NCI-H1105 treated with DMSO at 0.1 percent for 48 hours (cell line): Measurements from ENCODE around the gene BAG2.

ENCODE experiments used
- DNase-seq: peaks from one replicate; lab custom pipeline; 2025; lab: John Stamatoyannopoulos, UW

The BAG2 gene

GRCh38 chr6:57172136-57173055 lies at the start of gene BAG2:
Gene BAG2, plus strand, starts transcription at chr6:57172326. Its CDS starts 372 bp downstream, at chr6:57172698.
- DNase-seq: peak; percentile 85

- no peak for DNase-seq
These were observed 49.0 kb upstream of the BAG2 start for GRCh38 chr6:57123111-57123510.

- no peak for DNase-seq
These were observed 44.4 kb upstream of the BAG2 start for GRCh38 chr6:57127763-57128162.

- DNase-seq: no peak
These were observed 41.4 kb upstream of the BAG2 start for GRCh38 chr6:57130661-57131177.

- DNase-seq: no peak
These were observed 37.2 kb upstream of the BAG2 start for GRCh38 chr6:57134954-57135353.

GRCh38 chr6:57135885-57136284 lies 36.2 kb upstream of the BAG2 start:
- no peak for DNase-seq

- DNase-seq: no peak
These were observed 34.8 kb upstream of the BAG2 start for GRCh38 chr6:57137350-57137749.

GRCh38 chr6:57138026-57138425 lies 34.1 kb upstream of the BAG2 start:
- no peak for DNase-seq

- DNase-seq: no peak
These were observed 30.5 kb upstream of the BAG2 start for GRCh38 chr6:57141451-57142177.

GRCh38 chr6:57142178-57142525 lies 30.0 kb upstream of the BAG2 start:
- DNase-seq: no peak

GRCh38 chr6:57143690-57144089 lies 28.4 kb upstream of the BAG2 start:
- DNase-seq: no peak

- DNase-seq: no peak
These were observed 24.7 kb upstream of the BAG2 start for GRCh38 chr6:57147401-57147800.

GRCh38 chr6:57147955-57148858 lies 23.9 kb upstream of the BAG2 start:
- DNase-seq: no peak

- no peak for DNase-seq
These were observed 13.5 kb upstream of the BAG2 start for GRCh38 chr6:57158658-57159057.

GRCh38 chr6:57159127-57159526 lies 13.0 kb upstream of the BAG2 start:
- no peak for DNase-seq

GRCh38 chr6:57162028-57162427 lies 10.1 kb upstream of the BAG2 start:
- DNase-seq: no peak

- no peak for DNase-seq
These were observed 9.6 kb upstream of the BAG2 start for GRCh38 chr6:57162516-57162915.

- no peak for DNase-seq
These were observed 8.2 kb upstream of the BAG2 start for GRCh38 chr6:57163956-57164355.

- no peak for DNase-seq
These were observed 7.0 kb upstream of the BAG2 start for GRCh38 chr6:57165080-57165479.

- peak; percentile 41 for DNase-seq
These were observed 1.1 kb downstream of the BAG2 start for GRCh38 chr6:57173056-57173885.

GRCh38 chr6:57173886-57174510 lies 1.9 kb downstream of the BAG2 start:
- no peak for DNase-seq
